ENCODE measurements around the gene ZFYVE21.

ZFYVE21 gene

GRCh38 chr14:103743691-103744090 lies 28.1 kb downstream of the ZFYVE21 start:
- Histone ChIP-seq H3K79me2 (ENCODE audit: insufficient read depth, low read length) (no peaks in the 10 kb centered on the region), H4K20me1 (ENCODE audit: insufficient read depth, low read length) (no peaks in the 10 kb centered on the region), H2AFZ (ENCODE audit: low read depth, low read length) (no peak overlapping the region), H3K27me3 (ENCODE audit: insufficient read depth, low read length, poor library complexity) (no peaks in the 10 kb centered on the region), H3K36me3 (ENCODE audit: insufficient read depth, low read length) (no peaks in the 10 kb centered on the region), H3K4me2 (ENCODE audit: insufficient read depth, low read length) (no peak overlapping the region), H3K4me3 (ENCODE audit: low read depth in 1 of 2, low read length in 2 of 2) (no peak overlapping the region), H3K9ac (ENCODE audit: low read depth, low read length) (no peak overlapping the region), H3K27ac (ENCODE audit: low read length) (no peak overlapping the region), H3K4me1 (ENCODE audit: insufficient read depth, low read length) (peaks cover 19% of the 10 kb centered on the region), H3K9me3 (ENCODE audit: insufficient read depth, low read length, severe bottlenecking) (no peaks in the 10 kb centered on the region)
- ATAC-seq (ENCODE audit: insufficient read depth, low read depth) (no peak), DNase-seq (no peak)
- TF ChIP-seq EZH2 (IDR thresholded peaks at IDR 0.05; ENCODE audit: borderline replicate concordance, low read depth, low read length, severe bottlenecking) (no peak), CTCF (IDR thresholded peaks at IDR 0.05; ENCODE audit: borderline replicate concordance, extremely low read depth, low read length, poor library complexity, severe bottlenecking) (no peak)

- Histone ChIP-seq H3K27me3 (ENCODE audit: insufficient read depth, low read length, poor library complexity) (no peaks in the 10 kb centered on the region), H3K4me1 (ENCODE audit: insufficient read depth, low read length) (peaks cover 27% of the 10 kb centered on the region), H3K9me3 (ENCODE audit: insufficient read depth, low read length, severe bottlenecking) (no peaks in the 10 kb centered on the region), H3K4me3 (ENCODE audit: low read depth in 1 of 2, low read length in 2 of 2) (no peak overlapping the region), H3K9ac (ENCODE audit: low read depth, low read length) (no peak overlapping the region), H3K27ac (ENCODE audit: low read length) (no peak overlapping the region), H3K4me2 (ENCODE audit: insufficient read depth, low read length) (no peak overlapping the region), H4K20me1 (ENCODE audit: insufficient read depth, low read length) (no peaks in the 10 kb centered on the region), H2AFZ (ENCODE audit: low read depth, low read length) (no peak overlapping the region), H3K79me2 (ENCODE audit: insufficient read depth, low read length) (no peaks in the 10 kb centered on the region), H3K36me3 (ENCODE audit: insufficient read depth, low read length) (no peaks in the 10 kb centered on the region)
- DNase-seq: no peak
- TF ChIP-seq CTCF (IDR thresholded peaks at IDR 0.05; ENCODE audit: borderline replicate concordance, extremely low read depth, low read length, poor library complexity, severe bottlenecking) (no peak), EZH2 (IDR thresholded peaks at IDR 0.05; ENCODE audit: borderline replicate concordance, low read depth, low read length, severe bottlenecking) (no peak)
- no peak for ATAC-seq (ENCODE audit: insufficient read depth, low read depth)
Observed at GRCh38 chr14:103744621-103745395, 29.2 kb downstream of the ZFYVE21 start.

DNA sequence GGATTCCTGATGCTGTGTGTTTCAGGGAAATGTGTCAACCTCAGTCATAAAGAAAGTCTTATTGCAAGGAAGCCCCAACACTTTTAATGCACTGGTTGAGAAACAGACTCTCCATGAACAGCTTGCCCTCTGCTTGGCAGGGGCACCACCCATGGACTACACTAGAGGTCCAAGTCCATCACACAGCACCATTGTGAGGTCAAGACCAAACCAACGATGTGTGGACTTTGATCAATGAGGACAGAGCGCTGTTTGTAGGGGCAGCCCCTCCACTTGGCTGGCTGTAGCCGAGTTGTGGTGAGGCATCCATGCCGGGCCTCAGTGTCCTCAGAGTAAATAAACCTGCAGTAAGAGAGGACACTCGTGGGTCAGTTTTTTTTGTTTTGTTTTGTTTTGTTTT lies 29.8 kb downstream of the ZFYVE21 start:
- TF ChIP-seq CTCF (IDR thresholded peaks at IDR 0.05; ENCODE audit: borderline replicate concordance, extremely low read depth, low read length, poor library complexity, severe bottlenecking) (no peak), EZH2 (IDR thresholded peaks at IDR 0.05; ENCODE audit: borderline replicate concordance, low read depth, low read length, severe bottlenecking) (no peak)
- H3K4me3 ChIP-seq (ENCODE audit: low read depth in 1 of 2, low read length in 2 of 2): no peak overlapping the region
- peaks cover 27% of the 10 kb centered on the region for H3K4me1 ChIP-seq (ENCODE audit: insufficient read depth, low read length)
- DNase-seq: no peak
- H3K36me3 ChIP-seq (ENCODE audit: insufficient read depth, low read length): no peaks in the 10 kb centered on the region
- H3K27ac ChIP-seq (ENCODE audit: low read length): no peak overlapping the region
- no peaks in the 10 kb centered on the region for H3K9me3 ChIP-seq (ENCODE audit: insufficient read depth, low read length, severe bottlenecking)
- no peak overlapping the region for H2AFZ ChIP-seq (ENCODE audit: low read depth, low read length)
- H3K4me2 ChIP-seq (ENCODE audit: insufficient read depth, low read length): no peak overlapping the region
- no peaks in the 10 kb centered on the region for H4K20me1 ChIP-seq (ENCODE audit: insufficient read depth, low read length)
- H3K27me3 ChIP-seq (ENCODE audit: insufficient read depth, low read length, poor library complexity): no peaks in the 10 kb centered on the region
- no peak overlapping the region for H3K9ac ChIP-seq (ENCODE audit: low read depth, low read length)
- H3K79me2 ChIP-seq (ENCODE audit: insufficient read depth, low read length): no peaks in the 10 kb centered on the region
- no peak for ATAC-seq (ENCODE audit: insufficient read depth, low read depth)
